ENCODE results near the gene DAPK1.

Gene DAPK1

GRCh38 chr9:87667164-87667738 lies 169.6 kb downstream of the DAPK1 start:
- no peak for TF ChIP-seq POLR2A (IDR thresholded peaks at IDR 0.05; ENCODE audit: low read length)
- no peak for TF ChIP-seq GATA1 (IDR thresholded peaks at IDR 0.05; ENCODE audit: low read depth, low read length)
- peak; percentile 66 to 71 for DNase-seq

- TF ChIP-seq POLR2A (IDR thresholded peaks at IDR 0.05; ENCODE audit: low read length) (no peak), GATA1 (IDR thresholded peaks at IDR 0.05; ENCODE audit: low read depth, low read length) (no peak)
- no peak for DNase-seq
Measured at GRCh38 chr9:87668222-87668621, 170.6 kb downstream of the DAPK1 start.

DNA sequence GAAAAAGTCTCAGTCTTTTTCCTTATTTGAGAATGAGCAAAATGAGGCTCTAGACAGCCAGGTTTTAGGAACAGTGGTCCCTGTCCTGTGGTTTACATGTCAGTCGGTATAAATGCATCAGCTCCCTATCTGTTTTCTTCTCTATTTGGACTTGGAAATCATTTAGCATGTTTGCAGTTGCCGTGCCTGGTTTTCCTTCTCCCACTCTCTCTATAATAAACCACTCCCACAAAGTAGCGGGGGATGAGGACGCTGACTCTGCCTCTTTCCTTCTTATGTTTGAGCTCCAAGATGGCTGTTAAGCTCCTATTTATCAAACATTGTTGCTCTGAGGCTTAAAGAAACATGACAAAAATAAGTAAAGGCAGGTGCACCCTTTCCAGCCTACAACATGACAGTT lies 171.1 kb downstream of the DAPK1 start:
- TF ChIP-seq POLR2A (IDR thresholded peaks at IDR 0.05; ENCODE audit: low read length) (no peak), GATA1 (IDR thresholded peaks at IDR 0.05; ENCODE audit: low read depth, low read length) (no peak)
- DNase-seq, result no peak

- TF ChIP-seq GATA1 (IDR thresholded peaks at IDR 0.05; ENCODE audit: low read depth, low read length) (no peak), POLR2A (IDR thresholded peaks at IDR 0.05; ENCODE audit: low read length) (no peak)
- DNase-seq, result no peak
Measured at GRCh38 chr9:87670572-87671264, 173.1 kb downstream of the DAPK1 start.

GRCh38 chr9:87671478-87671877 lies 173.8 kb downstream of the DAPK1 start:
- no peak for DNase-seq
- TF ChIP-seq POLR2A (IDR thresholded peaks at IDR 0.05; ENCODE audit: low read length) (no peak), GATA1 (IDR thresholded peaks at IDR 0.05; ENCODE audit: low read depth, low read length) (no peak)

GRCh38 chr9:87671925-87672324 lies 174.3 kb downstream of the DAPK1 start:
- DNase-seq, result no peak
- TF ChIP-seq GATA1 (IDR thresholded peaks at IDR 0.05; ENCODE audit: low read depth, low read length) (no peak), POLR2A (IDR thresholded peaks at IDR 0.05; ENCODE audit: low read length) (no peak)

DNA sequence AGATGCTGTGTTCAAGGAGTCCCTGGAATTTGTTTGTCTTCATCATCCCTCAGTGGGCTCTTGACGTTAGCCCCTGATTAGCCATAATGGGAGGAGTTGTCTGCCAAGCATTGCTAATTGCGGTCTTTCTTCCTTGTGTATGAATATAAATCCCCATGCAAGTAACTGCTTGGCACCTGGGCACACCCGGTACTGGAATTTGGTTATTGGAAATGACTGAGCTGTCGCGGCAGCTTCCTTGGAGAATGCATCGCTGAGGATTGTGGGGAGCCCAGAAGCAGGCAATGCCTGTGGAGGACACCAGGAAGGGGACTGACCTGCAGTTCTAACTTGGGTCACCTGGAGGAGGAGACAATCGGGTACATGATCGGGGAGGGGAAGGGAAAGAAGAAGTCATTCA lies 174.9 kb downstream of the DAPK1 start:
- no peak for TF ChIP-seq GATA1 (IDR thresholded peaks at IDR 0.05; ENCODE audit: low read depth, low read length)
- TF ChIP-seq POLR2A (IDR thresholded peaks at IDR 0.05; ENCODE audit: low read length), result no peak

GRCh38 chr9:87673446-87674120 lies 175.9 kb downstream of the DAPK1 start:
- TF ChIP-seq GATA1 (IDR thresholded peaks at IDR 0.05; ENCODE audit: low read depth, low read length) (no peak), POLR2A (IDR thresholded peaks at IDR 0.05; ENCODE audit: low read length) (no peak)
- peak; percentile 29 to 38 for DNase-seq

More for the DNA sequence above, 174.9 kb downstream of the DAPK1 start:
- DNase-seq, result no peak

GRCh38 chr9:87674565-87675299 lies 177.1 kb downstream of the DAPK1 start:
- DNase-seq, result peak; percentile 94 to 98
- TF ChIP-seq POLR2A (IDR thresholded peaks at IDR 0.05; ENCODE audit: low read length), result peak; percentile 19
- peak; percentile 83 for TF ChIP-seq GATA1 (IDR thresholded peaks at IDR 0.05; ENCODE audit: low read depth, low read length)

- no peak for DNase-seq
- TF ChIP-seq GATA1 (IDR thresholded peaks at IDR 0.05; ENCODE audit: low read depth, low read length), result no peak
- no peak for TF ChIP-seq POLR2A (IDR thresholded peaks at IDR 0.05; ENCODE audit: low read length)
Measured at GRCh38 chr9:87675906-87676515, 178.3 kb downstream of the DAPK1 start.

DNA sequence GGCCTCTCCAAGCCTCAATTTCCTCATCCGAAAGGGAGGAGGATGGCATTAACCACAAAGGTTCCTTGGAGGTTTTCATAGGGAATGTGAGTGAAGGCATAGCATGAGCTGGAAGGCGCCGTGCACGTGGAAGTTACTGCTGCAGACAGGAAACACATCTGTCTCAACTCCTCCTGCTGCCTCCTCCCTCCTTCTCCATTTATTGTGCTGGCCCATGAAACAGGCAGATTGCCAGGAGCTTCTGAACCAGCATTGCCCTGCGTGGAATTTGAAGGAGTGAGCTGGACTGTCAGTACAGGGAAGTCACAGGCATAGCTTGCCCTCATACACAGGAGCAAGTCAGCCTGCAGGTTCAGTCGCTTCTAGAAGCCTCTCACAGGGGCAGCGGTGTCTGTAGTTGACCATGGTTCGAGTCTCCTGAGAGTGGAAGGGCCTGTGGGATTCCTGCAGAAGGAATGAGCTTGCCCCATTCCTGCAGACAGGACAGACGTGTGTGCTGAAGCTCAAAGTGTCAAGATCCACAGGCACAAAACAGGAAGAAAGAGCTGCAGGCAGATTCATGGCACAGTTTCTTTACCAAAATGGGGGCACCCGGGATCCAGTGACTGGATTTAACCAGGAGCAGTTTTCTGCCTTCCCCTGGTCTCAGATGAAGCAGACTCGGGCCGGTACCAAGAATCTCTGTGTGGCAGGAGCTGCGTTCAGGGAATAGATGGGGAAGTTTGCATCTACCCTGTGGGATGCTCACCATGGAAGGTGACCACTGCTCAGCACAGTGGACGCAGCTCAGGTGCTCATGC lies 179.5 kb downstream of the DAPK1 start:
- DNase-seq, result no peak
- TF ChIP-seq GATA1 (IDR thresholded peaks at IDR 0.05; ENCODE audit: low read depth, low read length), result no peak
- no peak for TF ChIP-seq POLR2A (IDR thresholded peaks at IDR 0.05; ENCODE audit: low read length)

GRCh38 chr9:87677776-87678587 lies 180.3 kb downstream of the DAPK1 start:
- DNase-seq, result no peak
- no peak for TF ChIP-seq POLR2A (IDR thresholded peaks at IDR 0.05; ENCODE audit: low read length)

Data from erythroblast (primary cell).